Inferior parietal cortex (tissue), 1 donor: ENCODE measurements around the gene EXD3.
"Not testable (repeated sequence)": the region's sequence is repeated elsewhere in the genome, so short reads cannot be mapped to it uniquely, and the experiment has no call there.

Experiments
- DNase-seq: peaks from one replicate; pipeline ENCODE4 v3.0.0-alpha.2; 2016; ENCODE audit errors: extremely low spot score

Gene EXD3

GRCh38 chr9:137422604-137423513, at the start of gene EXD3, which contains the start of gene NOXA1:
Gene EXD3, minus strand, starts transcription at chr9:137423162. Its CDS starts 27,805 bp downstream, at chr9:137395357.
Gene NOXA1, plus strand, starts transcription at chr9:137423393. Its CDS starts 137 bp downstream, at chr9:137423530.
- DNase-seq = peak; percentile 82

- DNase-seq = no peak
Observed at GRCh38 chr9:137470785-137471184, 47.8 kb upstream of the EXD3 start.

- no peak for DNase-seq
Observed at GRCh38 chr9:137467896-137468295, 44.9 kb upstream of the EXD3 start.

GRCh38 chr9:137467161-137467581, 44.2 kb upstream of the EXD3 start:
- DNase-seq = no peak

GRCh38 chr9:137466389-137467085, 43.6 kb upstream of the EXD3 start:
- DNase-seq = not testable (repeated sequence)

- DNase-seq = no peak
Observed at GRCh38 chr9:137465720-137466388, 42.9 kb upstream of the EXD3 start.

- DNase-seq = no peak
Observed at GRCh38 chr9:137465000-137465719, 42.2 kb upstream of the EXD3 start.

- DNase-seq = no peak
Observed at GRCh38 chr9:137464291-137464999, 41.5 kb upstream of the EXD3 start.

- no peak for DNase-seq
Observed at GRCh38 chr9:137463931-137464290, 40.9 kb upstream of the EXD3 start.

- DNase-seq = no peak
Observed at GRCh38 chr9:137462986-137463930, 40.3 kb upstream of the EXD3 start.

- no peak for DNase-seq
Observed at GRCh38 chr9:137462396-137462985, 39.5 kb upstream of the EXD3 start.

- no peak for DNase-seq
Observed at GRCh38 chr9:137461663-137462395, 38.9 kb upstream of the EXD3 start.

GRCh38 chr9:137461316-137461662, 38.3 kb upstream of the EXD3 start:
- DNase-seq = no peak

- DNase-seq = no peak
Observed at GRCh38 chr9:137460363-137461315, 37.7 kb upstream of the EXD3 start.

GRCh38 chr9:137459601-137460362, 36.8 kb upstream of the EXD3 start:
- no peak for DNase-seq

- peak; percentile 93 for DNase-seq
Observed at GRCh38 chr9:137459152-137459600, 36.2 kb upstream of the EXD3 start, which contains the start of gene NSMF. Gene NSMF, minus strand, starts transcription at chr9:137459334. Its CDS starts 232 bp downstream, at chr9:137459102.
